Heart left ventricle (tissue), 16 donors: ENCODE measurements around the gene DLG1. TPM values are rescaled to one million over a fixed set of nuclear protein-coding genes. Genes with fewer than 3 reads are reported as not detected.

Experiments
- ATAC-seq, 4 donors: fragments of 200-7000 bp; cut with Tn5 transposase; one replicate each; pipeline ENCODE4 v1.9.1; 2020 to 2022; ENCODE audit warnings: moderate library complexity in 4 of 4, mild to moderate bottlenecking in 3 of 4, moderate number of reproducible peaks in 1 of 4
- DNase-seq, 5 donors: peaks; one replicate each; pipeline ENCODE4 v3.0.0-alpha.2; 2020
- H3K27ac ChIP-seq, 12 donors: fragments of 200-600 bp; sonication (generic) in 4 of 12; one replicate each; pipeline versions ENCODE4 v1.5.0 to v1.8.0; 2016 to 2022; ENCODE audit warnings: mild to moderate bottlenecking in 2 of 12
- H3K27me3 ChIP-seq, 9 donors: fragments of 200-600 bp; sonication (generic) in 2 of 9; one replicate each; pipeline versions ENCODE4 v1.5.1 to v1.8.0; 2016 to 2022; ENCODE audit warnings: mild to moderate bottlenecking in 3 of 9
- H3K36me3 ChIP-seq, 9 donors: fragments of 200-600 bp; sonication (generic) in 2 of 9; one replicate each; pipeline versions ENCODE4 v1.5.0 to v1.8.0; 2018 to 2022; ENCODE audit warnings: mild to moderate bottlenecking in 2 of 9
- H3K4me1 ChIP-seq, 12 donors: fragments of 200-600 bp; sonication (generic) in 4 of 12; one replicate each; pipeline versions ENCODE4 v1.5.0 to v1.8.0; 2016 to 2022; ENCODE audit warnings: mild to moderate bottlenecking in 3 of 12
- H3K4me3 ChIP-seq, 12 donors: fragments of 200-600 bp; sonication (generic) in 4 of 12; one replicate each; pipeline versions ENCODE4 v1.5.0 to v1.8.0; 2017 to 2022; ENCODE audit warnings: mild to moderate bottlenecking in 9 of 12, moderate library complexity in 4 of 12
- H3K9me3 ChIP-seq, 12 donors: fragments of 200-600 bp; sonication (generic) in 4 of 12; one replicate each; pipeline versions ENCODE4 v1.5.0 to v1.8.0; 2016 to 2022; ENCODE audit warnings: mild to moderate bottlenecking in 1 of 12
- CTCF ChIP-seq, 12 donors: fragments of 200-600 bp; sonication (generic) in 4 of 12; IDR thresholded peaks; one replicate each; pipeline versions ENCODE4 v1.5.0 to v1.8.0; 2018 to 2022; ENCODE audit warnings: antibody characterized with exemption in 12 of 12, mild to moderate bottlenecking in 5 of 12
- POLR2A ChIP-seq, 2 donors: fragments of 450-650 bp; IDR thresholded peaks; one replicate each; pipeline ENCODE4 v1.6.1; 2017; ENCODE audit warnings: antibody characterized with exemption in 2 of 2, mild to moderate bottlenecking in 2 of 2, moderate library complexity in 2 of 2
- WGBS, 4 donors: extraction: QIAGEN DNeasy Blood & Tissue Kit in 2 of 4; methylation state at CpG; one replicate each; pipeline versions ENCODE4 v1.1.5 to v1.1.7; 2013 to 2018; 5-methylcytosine and 5-hydroxymethylcytosine counted together
- intact Hi-C, 10 donors: fragments of 100-400 bp; cut with DNase I; formaldehyde crosslinking; loops; one replicate each; pipeline versions ENCODE4 v1.11.1 to v1.14.2; 2022
- polyA plus RNA-seq, 2 donors: library from polyadenylated mRNA; stranded (reverse); fragments of 200-250 nt; gene quantifications; one replicate each; pipeline ENCODE4 v1.2.3, GENCODE V29; 2013
- total RNA-seq, 9 donors: library from RNA; depleted of rRNA in 2 of 9; stranded (reverse); fragments of >200 nt in 2 of 9; fragmentation: NEBNext Ultra II Directional in 3 of 9; extraction: Animal tissue kit (Norgen Biotek cat#: 25700) in 3 of 9; gene quantifications; one replicate each; pipeline versions ENCODE4 v1.1.0 to v1.2.4, GENCODE V29; 2016 to 2023
- donor health status: ischemic (EF 13 %, LVEDD 7.1; RV severe dilation, severe dysfunction).
- donor health status: healthy with polysubstance abuse.
- donor health status: DM: no; HTN: yes; CAD: no.
- donor health status: DM: no; HTN: no; CAD: no.
- donor health status: ischemic (EF 25% LVEDD 6.9; RV normal size, moderate dysfunction).
- donor health status: ischemic (EF 25% LVEDD 5.7; RV mildly dilated, moderate dysfunction).
- donor health status: healthy.
- donor health status: DM: yes; HTN: yes; CAD: no.
- donor health status: ischemic (EF 35%, LVEDD 5.7; RV mildly dilated, moderate dysfunction).
- donor health status: nonischemic (EF 11% LVEDD 7.7; RV severe dilation, severe dysfunction).
- donor health status: DM: yes; HTN: yes; CAD: no.
- donor health status: PGD.
- donor health status: ischemic (EF 29% LVEDD 5.4; RV normal size, mild dysfunction).
- donor health status: nonischemic (EF 23%, LVEDD 6.1; RV moderate dilation, normal function).

DLG1 gene
- total and polyA plus RNA-seq, 11 donors: 17.4 to 151 (median 63.6) TPM

GRCh38 chr3:197309528-197310361, 11.3 kb upstream of the DLG1 start:
- Histone ChIP-seq H3K27me3 (no peaks in the 10 kb centered on the region), H3K4me3 (peak overlapping the region in 2 of 12 donors; percentile 25 to 26), H3K9me3 (no peaks in the 10 kb centered on the region), H3K27ac (peak overlapping the region in 4 of 12 donors; percentile 4 to 51 (median 21)), H3K4me1 (peaks cover 0 to 33% (median 15%) of the 10 kb centered on the region in 12 donors), H3K36me3 (no peaks in the 10 kb centered on the region)
- TF ChIP-seq CTCF (IDR thresholded peaks at IDR 0.05) (no peak), POLR2A (IDR thresholded peaks at IDR 0.05) (no peak)
- peak; percentile 54 to 90 (median 80) for ATAC-seq
- no peak for DNase-seq
- intact Hi-C loops: no loop called here
- WGBS, 4 donors: 34 to 41% (median 37%) methylated on average over 5 of the region's 5 CpGs

DNA sequence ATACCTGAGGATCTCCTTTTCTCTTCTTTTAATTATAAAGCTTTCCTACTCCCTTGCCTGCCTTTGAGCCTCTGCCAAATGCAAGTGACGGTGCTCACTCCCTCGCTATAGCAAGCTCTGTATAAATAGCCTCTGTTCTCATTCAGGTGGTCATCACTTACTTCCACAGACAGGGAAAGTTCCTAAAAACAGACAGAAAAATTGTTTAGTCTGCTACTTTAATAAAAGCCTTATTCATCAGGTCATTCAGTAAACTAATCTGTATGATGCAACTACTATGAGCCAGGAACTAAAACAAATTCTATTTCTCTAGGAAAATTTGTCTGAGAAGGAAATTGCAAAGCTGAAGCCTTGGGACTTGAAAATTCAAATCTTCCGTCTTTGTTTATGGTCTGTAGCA, 10.2 kb upstream of the DLG1 start:
- WGBS, 4 donors: 48 to 57% (median 50%) methylated on average over 3 of the region's 3 CpGs
- Histone ChIP-seq H3K9me3 (no peaks in the 10 kb centered on the region), H3K27me3 (no peaks in the 10 kb centered on the region), H3K27ac (peak overlapping the region in 4 of 12 donors; percentile 1 to 45 (median 21)), H3K4me1 (peaks cover 0 to 33% (median 15%) of the 10 kb centered on the region in 12 donors), H3K36me3 (no peaks in the 10 kb centered on the region), H3K4me3 (peak overlapping the region in 2 of 12 donors; percentile 25 to 26)
- TF ChIP-seq CTCF (IDR thresholded peaks at IDR 0.05) (no peak), POLR2A (IDR thresholded peaks at IDR 0.05) (no peak)
- intact Hi-C loops: no loop called here
- peak in 1 of 5 donors; percentile 41 for DNase-seq
- ATAC-seq: peak in 2 of 4 donors; percentile 33 to 63

- Histone ChIP-seq H3K9me3 (no peaks in the 10 kb centered on the region), H3K27ac (no peak overlapping the region), H3K4me3 (no peak overlapping the region), H3K27me3 (no peaks in the 10 kb centered on the region), H3K36me3 (no peaks in the 10 kb centered on the region), H3K4me1 (peaks cover 0 to 33% (median 15%) of the 10 kb centered on the region in 12 donors)
- ATAC-seq: no peak
- intact Hi-C loops: no loop called here
- no peak for TF ChIP-seq POLR2A (IDR thresholded peaks at IDR 0.05)
- TF ChIP-seq CTCF (IDR thresholded peaks at IDR 0.05): no peak
- 91 to 94% (median 93%) methylated on average over 7 of the region's 7 CpGs for WGBS, 4 donors
- DNase-seq: no peak
Measured at GRCh38 chr3:197306374-197307086, 8.1 kb upstream of the DLG1 start.

DNA sequence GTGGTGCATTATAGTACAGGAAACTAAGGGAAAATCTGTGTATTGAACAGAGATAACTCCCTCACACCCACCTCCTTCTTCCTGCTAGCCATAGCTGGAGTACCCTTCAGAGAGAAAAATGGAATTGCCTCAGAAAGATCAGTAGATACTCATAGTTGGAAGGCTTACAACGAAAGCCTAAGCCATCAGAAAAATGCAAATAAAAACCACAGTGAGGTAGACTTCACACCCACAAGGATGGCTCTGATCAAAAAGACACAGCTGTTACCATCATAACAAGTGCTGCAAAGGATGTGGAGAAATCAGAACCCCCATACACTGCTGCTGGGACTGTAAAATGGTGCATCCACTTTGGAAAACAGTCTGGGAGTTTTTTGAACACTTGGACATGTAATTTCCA, 7.4 kb upstream of the DLG1 start:
- Histone ChIP-seq H3K27me3 (no peaks in the 10 kb centered on the region), H3K36me3 (no peaks in the 10 kb centered on the region)
- WGBS, 4 donors: 50 to 70% (median 63%) methylated on average over 1 of the region's 1 CpG

More for the DNA sequence above, 7.4 kb upstream of the DLG1 start:
- no peak for TF ChIP-seq CTCF (IDR thresholded peaks at IDR 0.05)
- TF ChIP-seq POLR2A (IDR thresholded peaks at IDR 0.05): no peak
- Histone ChIP-seq H3K4me1 (peaks cover 0 to 32% (median 15%) of the 10 kb centered on the region in 12 donors), H3K27ac (no peak overlapping the region), H3K4me3 (no peak overlapping the region), H3K9me3 (no peaks in the 10 kb centered on the region)
- DNase-seq (no peak), ATAC-seq (no peak)
- intact Hi-C loops: no loop called here
